ENCODE data around the gene FOXK2. TPM values are rescaled to one million over a fixed set of nuclear protein-coding genes. Genes with fewer than 3 reads are reported as not detected.

FOXK2 gene
- total RNA-seq: 88.3 to 92.0 TPM (median 91.7 TPM) in 3 replicates

DNA sequence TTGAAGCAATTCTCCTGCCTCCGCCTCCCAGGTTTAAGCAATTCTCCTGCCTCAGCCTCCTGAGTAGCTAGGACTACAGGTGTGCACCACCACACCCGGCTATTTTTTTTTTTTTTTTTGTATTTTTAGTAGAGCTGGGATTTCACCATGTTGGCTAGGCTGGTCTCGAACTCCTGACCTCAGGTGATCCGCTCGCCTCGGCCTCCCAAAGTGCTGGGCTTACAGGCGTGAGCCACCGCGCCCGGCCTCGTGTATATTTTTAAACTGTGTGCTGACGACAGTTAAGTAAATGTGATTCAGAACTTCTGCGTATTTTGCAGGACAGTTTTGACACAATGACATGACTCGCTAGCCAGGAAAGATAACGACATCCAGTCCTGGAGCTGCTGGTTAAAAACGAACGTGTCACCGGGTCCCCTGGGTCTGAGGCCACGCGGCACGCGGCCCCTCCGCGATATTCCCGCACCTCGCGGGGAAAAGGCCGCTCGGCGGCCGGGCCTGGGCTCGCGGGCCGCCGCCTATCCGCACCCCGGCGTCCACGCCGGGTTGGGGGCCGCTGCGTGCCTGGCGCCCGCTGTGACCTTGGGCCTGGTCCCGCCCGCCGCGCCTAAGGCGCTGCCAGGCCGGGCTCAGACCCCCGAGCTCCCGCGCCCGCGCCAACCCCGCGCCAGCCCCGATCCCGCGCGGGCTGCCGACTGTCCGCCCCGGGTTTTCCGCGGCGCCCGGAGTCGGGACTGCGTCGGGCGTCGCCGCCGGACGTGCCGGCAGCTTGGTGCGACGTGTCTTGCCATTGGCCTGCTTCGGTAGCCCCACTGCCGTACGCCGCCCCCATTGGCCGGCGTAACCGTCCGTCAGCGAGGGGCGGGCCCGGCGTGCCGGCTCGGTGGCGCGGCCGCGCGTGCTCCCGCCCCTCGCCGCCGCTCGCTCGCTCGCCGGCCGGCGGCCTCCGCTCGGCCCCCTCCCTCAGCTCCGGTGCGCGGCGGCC is at the start of gene FOXK2:
TSS of gene FOXK2 (plus strand) at position 907 of the 985 bp plus-strand sequence. CDS start 157 bp downstream, outside the sequence.
- Mint-ChIP-seq H3K27ac (peak within 1 kb of the TSS; percentile 94), H3K9me3 (peaks cover 9% of the 10 kb centered on the region)

DNA sequence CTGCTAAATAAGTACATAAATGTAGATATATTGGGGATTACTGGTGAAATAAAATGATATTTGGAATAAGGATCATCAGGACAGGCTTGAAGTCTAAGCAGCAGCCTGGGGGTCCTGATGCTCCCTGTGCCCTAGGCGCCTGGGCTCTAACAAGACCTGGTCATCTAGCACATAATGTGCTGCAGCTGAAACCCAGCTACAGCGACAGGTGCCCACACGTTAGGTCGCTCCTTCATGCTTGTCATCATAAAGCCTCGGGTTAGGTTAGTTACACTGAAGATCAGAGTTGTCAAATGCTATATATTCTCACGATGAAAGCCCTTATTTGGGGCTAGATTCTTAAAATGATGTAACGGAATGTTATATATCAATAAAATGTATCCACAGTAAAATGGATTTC is 49.5 kb upstream of the FOXK2 start:
- peaks cover 32% of the 10 kb centered on the region for H3K36me3 Mint-ChIP-seq
- no peaks in the 10 kb centered on the region for H3K4me1 Mint-ChIP-seq
- H3K4me3 Mint-ChIP-seq: no peak overlapping the region
- H3K27ac Mint-ChIP-seq: no peak overlapping the region
- DNase-seq (ENCODE audit: low spot score in 2 of 2, unreplicated experiment in 2 of 2): no peak
- H3K9me3 Mint-ChIP-seq: peaks cover 3% of the 10 kb centered on the region
- TF ChIP-seq, protein P1, sequence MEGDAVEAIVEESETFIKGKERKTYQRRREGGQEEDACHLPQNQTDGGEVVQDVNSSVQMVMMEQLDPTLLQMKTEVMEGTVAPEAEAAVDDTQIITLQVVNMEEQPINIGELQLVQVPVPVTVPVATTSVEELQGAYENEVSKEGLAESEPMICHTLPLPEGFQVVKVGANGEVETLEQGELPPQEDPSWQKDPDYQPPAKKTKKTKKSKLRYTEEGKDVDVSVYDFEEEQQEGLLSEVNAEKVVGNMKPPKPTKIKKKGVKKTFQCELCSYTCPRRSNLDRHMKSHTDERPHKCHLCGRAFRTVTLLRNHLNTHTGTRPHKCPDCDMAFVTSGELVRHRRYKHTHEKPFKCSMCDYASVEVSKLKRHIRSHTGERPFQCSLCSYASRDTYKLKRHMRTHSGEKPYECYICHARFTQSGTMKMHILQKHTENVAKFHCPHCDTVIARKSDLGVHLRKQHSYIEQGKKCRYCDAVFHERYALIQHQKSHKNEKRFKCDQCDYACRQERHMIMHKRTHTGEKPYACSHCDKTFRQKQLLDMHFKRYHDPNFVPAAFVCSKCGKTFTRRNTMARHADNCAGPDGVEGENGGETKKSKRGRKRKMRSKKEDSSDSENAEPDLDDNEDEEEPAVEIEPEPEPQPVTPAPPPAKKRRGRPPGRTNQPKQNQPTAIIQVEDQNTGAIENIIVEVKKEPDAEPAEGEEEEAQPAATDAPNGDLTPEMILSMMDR (IDR thresholded peaks at IDR 0.05; ENCODE audit: unreplicated experiment): no peak
- H3K27me3 Mint-ChIP-seq (ENCODE audit: low read depth): no peaks in the 10 kb centered on the region

More for the DNA sequence above, at the start of gene FOXK2:
- no peaks in the 10 kb centered on the region for H3K36me3 Mint-ChIP-seq
- TF ChIP-seq, protein P1 (IDR thresholded peaks at IDR 0.05; ENCODE audit: unreplicated experiment): no peak
- no peaks in the 10 kb centered on the region for H3K27me3 Mint-ChIP-seq (ENCODE audit: low read depth)
- DNase-seq (ENCODE audit: low spot score in 2 of 2, unreplicated experiment in 2 of 2): peak; percentile 92 to 96
- H3K4me3 Mint-ChIP-seq: peak within 1 kb of the TSS; percentile 83
- H3K4me1 Mint-ChIP-seq: peaks cover 17% of the 10 kb centered on the region

DNA sequence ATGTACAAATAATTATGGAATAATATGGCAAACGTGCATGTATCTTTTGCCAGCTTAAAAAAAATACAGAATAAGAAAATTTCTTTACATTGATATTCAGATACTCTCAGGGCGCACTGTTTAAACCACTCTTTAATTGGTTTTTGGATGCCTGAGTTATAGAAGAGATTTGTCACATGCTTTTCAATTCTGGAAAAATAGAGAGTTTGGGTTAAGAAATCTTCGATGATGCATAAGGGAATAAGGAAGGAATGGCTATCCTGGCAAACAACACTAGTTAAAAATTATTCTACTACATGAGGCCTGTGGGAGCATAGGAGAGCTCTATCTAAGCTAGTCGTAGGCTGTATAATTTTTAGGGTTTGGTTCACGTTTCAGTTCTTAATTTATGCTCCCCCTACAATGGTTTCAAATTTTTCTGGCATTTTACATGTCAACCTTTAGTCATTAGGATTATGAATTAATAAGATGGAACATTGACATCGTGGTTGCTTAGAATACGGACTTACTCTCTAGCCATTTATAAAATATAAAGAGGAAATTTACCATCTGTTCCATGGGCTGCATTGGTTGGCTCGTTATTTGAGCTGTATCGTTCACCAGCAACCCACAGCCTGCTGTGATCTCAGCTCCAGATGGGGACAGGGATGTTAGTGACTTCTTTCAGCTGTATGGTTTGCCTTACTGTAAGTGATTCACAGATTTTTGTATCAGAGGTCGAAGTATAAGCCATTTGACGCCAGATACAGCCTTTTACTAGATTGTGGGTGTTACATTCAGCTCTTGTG is 45.1 kb upstream of the FOXK2 start:
- no peaks in the 10 kb centered on the region for H3K27me3 Mint-ChIP-seq (ENCODE audit: low read depth)
- no peak overlapping the region for H3K4me3 Mint-ChIP-seq
- no peaks in the 10 kb centered on the region for H3K4me1 Mint-ChIP-seq
- TF ChIP-seq, protein P1 (IDR thresholded peaks at IDR 0.05; ENCODE audit: unreplicated experiment): no peak
- peak overlapping the region; percentile 4 for H3K27ac Mint-ChIP-seq
- peaks cover 3% of the 10 kb centered on the region for H3K9me3 Mint-ChIP-seq
- DNase-seq (ENCODE audit: low spot score in 2 of 2, unreplicated experiment in 2 of 2): no peak
- peaks cover 26% of the 10 kb centered on the region for H3K36me3 Mint-ChIP-seq

DNA sequence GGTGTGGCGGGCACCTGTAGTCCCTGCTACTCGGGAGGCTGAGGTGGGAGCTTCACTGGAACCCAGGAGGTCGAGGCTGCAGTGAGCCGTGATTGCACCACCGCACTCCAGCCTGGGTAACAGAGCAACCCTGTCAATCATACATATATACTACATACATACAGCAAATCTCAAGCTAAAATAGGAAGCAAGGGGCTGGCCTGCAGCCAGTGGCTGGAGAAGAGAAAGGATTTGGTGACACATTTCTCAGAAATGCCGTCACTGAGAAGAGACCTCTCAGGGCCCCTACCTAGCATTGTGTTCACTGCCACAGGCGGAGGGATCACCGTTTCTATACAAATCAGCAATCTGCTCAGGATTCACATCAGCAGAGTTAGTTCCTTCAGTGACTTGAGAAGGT is 44.1 kb upstream of the FOXK2 start:
- TF ChIP-seq, protein P1 (IDR thresholded peaks at IDR 0.05; ENCODE audit: unreplicated experiment): no peak
- H3K4me3 Mint-ChIP-seq: no peak overlapping the region
- no peak overlapping the region for H3K27ac Mint-ChIP-seq
- H3K36me3 Mint-ChIP-seq: peaks cover 26% of the 10 kb centered on the region
- H3K9me3 Mint-ChIP-seq: no peaks in the 10 kb centered on the region
- no peaks in the 10 kb centered on the region for H3K27me3 Mint-ChIP-seq (ENCODE audit: low read depth)
- no peaks in the 10 kb centered on the region for H3K4me1 Mint-ChIP-seq
- DNase-seq (ENCODE audit: low spot score in 2 of 2, unreplicated experiment in 2 of 2): no peak

DNA sequence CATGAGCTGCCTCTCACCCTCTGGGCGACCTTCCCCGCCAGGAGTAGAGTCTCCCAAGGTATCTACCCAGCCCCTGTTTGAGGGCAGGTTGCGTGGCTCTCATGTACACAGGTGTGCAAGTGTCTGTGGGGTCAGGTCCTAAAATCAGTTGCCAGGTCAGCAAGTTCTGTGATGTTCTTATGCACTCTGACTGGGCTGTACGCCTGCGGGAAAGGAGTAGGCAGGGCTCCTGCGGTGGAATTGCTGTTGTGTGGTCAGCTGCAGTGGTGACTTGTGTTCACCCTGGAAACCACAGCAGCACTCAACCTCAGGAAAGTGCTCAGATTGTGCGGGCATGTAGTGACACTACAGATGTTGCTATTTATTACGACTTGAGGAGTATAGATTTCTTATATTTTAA is 41.6 kb upstream of the FOXK2 start:
- no peaks in the 10 kb centered on the region for H3K27me3 Mint-ChIP-seq (ENCODE audit: low read depth)
- no peaks in the 10 kb centered on the region for H3K4me1 Mint-ChIP-seq
- DNase-seq (ENCODE audit: low spot score in 2 of 2, unreplicated experiment in 2 of 2): no peak
- TF ChIP-seq, protein P1 (IDR thresholded peaks at IDR 0.05; ENCODE audit: unreplicated experiment): no peak
- H3K4me3 Mint-ChIP-seq: no peak overlapping the region
- H3K27ac Mint-ChIP-seq: no peak overlapping the region
- peaks cover 26% of the 10 kb centered on the region for H3K36me3 Mint-ChIP-seq
- no peaks in the 10 kb centered on the region for H3K9me3 Mint-ChIP-seq
